CD14-positive monocyte (primary cell): ENCODE results near the gene NLGN1. TPM values are rescaled to one million over a fixed set of nuclear protein-coding genes. Genes with fewer than 3 reads are reported as not detected.

Experiments used
- DNase-seq, 3 donors: peaks; one replicate each; pipeline ENCODE4 v3.0.0-alpha.2; 2011 to 2022
- H2AFZ ChIP-seq: 2 replicates; pipeline ENCODE4 v1.6.0; 2012; ENCODE audit warnings: mild to moderate bottlenecking, low read depth, low read length, inconsistent platforms; ENCODE audit not compliant: insufficient read depth, poor library complexity, severe bottlenecking
- H3K27ac ChIP-seq, 2 donors: 1 replicate in 1 of 2; 2 replicates in 1 of 2; pipeline ENCODE4 v1.5.1; 2012 to 2013; ENCODE audit warnings: low read length in 2 of 2, control low read depth in 1 of 2, inconsistent platforms in 1 of 2, low read depth in 1 of 2, mild to moderate bottlenecking in 1 of 2
- H3K27me3 ChIP-seq, 2 donors: one replicate each; pipeline versions ENCODE4 v1.6.0 to v1.6.1; 2011 to 2013; ENCODE audit warnings: low read length in 2 of 2; ENCODE audit not compliant: control insufficient read depth in 2 of 2, insufficient read depth in 2 of 2
- H3K36me3 ChIP-seq, 2 donors: replicated peaks in 1 of 2; 1 replicate in 1 of 2; 2 replicates in 1 of 2; pipeline versions ENCODE4 v1.5.1 to v1.6.1; 2012 to 2013; ENCODE audit warnings: low read length in 2 of 2, control low read depth in 1 of 2, inconsistent platforms in 1 of 2, mild to moderate bottlenecking in 1 of 2; ENCODE audit not compliant: insufficient read depth in 2 of 2, control insufficient read depth in 1 of 2
- H3K4me1 ChIP-seq, 2 donors: 1 replicate in 1 of 2; 2 replicates in 1 of 2; pipeline versions ENCODE4 v1.5.1 to v1.6.1; 2012 to 2013; ENCODE audit warnings: low read length in 2 of 2, control low read depth in 1 of 2, inconsistent platforms in 1 of 2, mild to moderate bottlenecking in 1 of 2, moderate library complexity in 1 of 2; ENCODE audit not compliant: insufficient read depth in 2 of 2, control insufficient read depth in 1 of 2
- H3K4me2 ChIP-seq: replicated peaks from 2 replicates; pipeline ENCODE3; 2012; ENCODE audit warnings: low read length, moderate library complexity, mild to moderate bottlenecking; ENCODE audit not compliant: poor library complexity, severe bottlenecking; ENCODE audit errors: extremely low read depth
- H3K4me3 ChIP-seq, 3 experiments: fragments of 200-600 bp in 1 of 3; sonication (generic) in 1 of 3; replicated peaks in 1 of 3; 1 replicate in 2 of 3; 2 replicates in 1 of 3; pipeline ENCODE4 v1.5.1; 2011 to 2013; ENCODE audit warnings: low read length in 3 of 3, mild to moderate bottlenecking in 3 of 3, control low read depth in 2 of 3, low read depth in 2 of 3, inconsistent platforms in 1 of 3, moderate library complexity in 1 of 3
- H3K79me2 ChIP-seq: 2 replicates; pipeline ENCODE4 v1.6.0; 2012; ENCODE audit warnings: mild to moderate bottlenecking, control low read depth, inconsistent platforms, low read length, moderate library complexity; ENCODE audit not compliant: insufficient read depth
- H3K9ac ChIP-seq: 2 replicates; pipeline ENCODE4 v1.6.0; 2017; ENCODE audit warnings: low read length, mild to moderate bottlenecking; ENCODE audit not compliant: insufficient read depth, poor library complexity, severe bottlenecking
- H3K9me3 ChIP-seq, 2 donors: replicated peaks in 1 of 2; 1 replicate in 1 of 2; 2 replicates in 1 of 2; pipeline versions ENCODE4 v1.5.1 to v1.6.1; 2012 to 2013; ENCODE audit warnings: low read length in 2 of 2, control low read depth in 1 of 2; ENCODE audit not compliant: control insufficient read depth in 1 of 2, insufficient read depth in 1 of 2
- H4K20me1 ChIP-seq: 2 replicates; pipeline ENCODE4 v1.6.0; 2012; ENCODE audit warnings: mild to moderate bottlenecking, low read length, control low read depth, moderate library complexity; ENCODE audit not compliant: insufficient read depth
- H3K27ac Mint-ChIP-seq, 7 donors: one replicate each; pipeline ENCODE4 v1.8.0; 2020; ENCODE audit warnings: mild to moderate bottlenecking in 7 of 7, mixed read lengths in 7 of 7, moderate library complexity in 6 of 7, inconsistent platforms in 2 of 7
- H3K27me3 Mint-ChIP-seq, 3 donors: one replicate each; pipeline ENCODE4 v1.8.0; 2021 to 2022; ENCODE audit warnings: low read depth in 3 of 3, mild to moderate bottlenecking in 3 of 3, mixed read lengths in 3 of 3, moderate library complexity in 3 of 3, inconsistent platforms in 1 of 3
- H3K36me3 Mint-ChIP-seq, 2 donors: one replicate each; pipeline ENCODE4 v1.8.0; 2020; ENCODE audit warnings: mixed read lengths in 2 of 2, inconsistent platforms in 1 of 2, mild to moderate bottlenecking in 1 of 2
- H3K4me1 Mint-ChIP-seq: one replicate; pipeline ENCODE4 v1.8.0; 2020; ENCODE audit warnings: mild to moderate bottlenecking, mixed read lengths
- H3K4me3 Mint-ChIP-seq, 2 donors: one replicate each; pipeline ENCODE4 v1.8.0; 2020; ENCODE audit warnings: mild to moderate bottlenecking in 2 of 2, mixed read lengths in 2 of 2, moderate library complexity in 1 of 2
- H3K9me3 Mint-ChIP-seq, 7 donors: one replicate each; pipeline ENCODE4 v1.8.0; 2020 to 2022; ENCODE audit warnings: mixed read lengths in 7 of 7, mild to moderate bottlenecking in 6 of 7, moderate library complexity in 6 of 7, inconsistent platforms in 2 of 7
- CTCF ChIP-seq: fragments of 200-600 bp; IDR thresholded peaks from one replicate; pipeline ENCODE4 v1.8.0; 2022; ENCODE audit warnings: antibody characterized with exemption, mild to moderate bottlenecking
- WGBS: methylation state at CpG from one replicate; pipeline ENCODE4 v1.1.5; 2013; ENCODE audit warnings: missing lambda C conversion rate; ENCODE audit not compliant: insufficient coverage; 5-methylcytosine and 5-hydroxymethylcytosine counted together
- intact Hi-C, 2 donors: fragments of 100-400 bp; cut with micrococcal nuclease; formaldehyde crosslinking; loops; one replicate each; pipeline versions ENCODE4 v1.15.0 to v1.15.1; 2023
- polyA plus RNA-seq, 3 donors: library from polyadenylated mRNA; depleted of rRNA in 1 of 3; unstranded in 2 of 3; stranded (reverse) in 1 of 3; fragments of 300-500 nt in 2 of 3; fragments of >200 nt in 1 of 3; fragmentation: Illumina TruSeq in 2 of 3; gene quantifications; 1 replicate in 2 of 3; 2 replicates in 1 of 3; pipeline ENCODE4 v1.2.3, GENCODE V29; 2012 to 2021

NLGN1 gene
- polyA plus RNA-seq, 3 donors: not detected

GRCh38 chr3:173529062-173529711 lies 131.6 kb downstream of the NLGN1 start:
- Histone ChIP-seq H3K4me1 (no peaks in the 10 kb centered on the region), H4K20me1 (no peaks in the 10 kb centered on the region), H3K27me3 (no peaks in the 10 kb centered on the region), H3K79me2 (no peaks in the 10 kb centered on the region), H3K27ac (no peak overlapping the region), H2AFZ (no peak overlapping the region), H3K9me3 (peaks cover 0 to 5% of the 10 kb centered on the region in 2 donors), H3K9ac (no peak overlapping the region), H3K4me3 (no peak overlapping the region), H3K36me3 (no peaks in the 10 kb centered on the region), H3K4me2 (no peak overlapping the region)
- H3K36me3 Mint-ChIP-seq: no peaks in the 10 kb centered on the region
- WGBS: 55% methylated on average over 6 of the region's 8 CpGs
- H3K27ac Mint-ChIP-seq: peak overlapping the region in 1 of 7 donors; percentile 58
- peaks cover 4 to 13% (median 6%) of the 10 kb centered on the region in 7 donors for H3K9me3 Mint-ChIP-seq
- DNase-seq: no peak
- peaks cover 0 to 2% (median 0%) of the 10 kb centered on the region in 3 donors for H3K27me3 Mint-ChIP-seq
- no peak for TF ChIP-seq CTCF
- intact Hi-C loops: no loop called here
- H3K4me3 Mint-ChIP-seq: no peak overlapping the region
- H3K4me1 Mint-ChIP-seq: no peaks in the 10 kb centered on the region

GRCh38 chr3:173531602-173532001 lies 134.1 kb downstream of the NLGN1 start:
- Histone ChIP-seq H3K9ac (no peak overlapping the region), H3K4me3 (no peak overlapping the region), H3K9me3 (peaks cover 0 to 5% of the 10 kb centered on the region in 2 donors), H3K4me1 (no peaks in the 10 kb centered on the region), H3K79me2 (no peaks in the 10 kb centered on the region), H2AFZ (no peak overlapping the region), H3K27ac (no peak overlapping the region), H3K36me3 (no peaks in the 10 kb centered on the region), H3K4me2 (no peak overlapping the region), H4K20me1 (no peaks in the 10 kb centered on the region), H3K27me3 (no peaks in the 10 kb centered on the region)
- Mint-ChIP-seq H3K36me3 (no peaks in the 10 kb centered on the region), H3K27me3 (peaks cover 0 to 2% (median 0%) of the 10 kb centered on the region in 3 donors), H3K9me3 (peaks cover 0 to 5% (median under 1%) of the 10 kb centered on the region in 7 donors), H3K4me1 (no peaks in the 10 kb centered on the region), H3K4me3 (no peak overlapping the region), H3K27ac (no peak overlapping the region)
- intact Hi-C loops: no loop called here
- no CpG with 5 or more reads among the region's 1 CpG for WGBS
- no peak for DNase-seq
- TF ChIP-seq CTCF: no peak
